NOMO-1 treated with dmso at 0.1 percent for 144 hours (cell line): ENCODE measurements around the gene MUC2.

Source experiments
- DNase-seq: peaks from one replicate; lab custom pipeline; 2025; ENCODE audit not compliant: unreplicated experiment; lab: John Stamatoyannopoulos, UW

Gene MUC2

GRCh38 chr11:1071571-1072115 lies 3.0 kb upstream of the MUC2 start:
- DNase-seq, result no peak

DNA sequence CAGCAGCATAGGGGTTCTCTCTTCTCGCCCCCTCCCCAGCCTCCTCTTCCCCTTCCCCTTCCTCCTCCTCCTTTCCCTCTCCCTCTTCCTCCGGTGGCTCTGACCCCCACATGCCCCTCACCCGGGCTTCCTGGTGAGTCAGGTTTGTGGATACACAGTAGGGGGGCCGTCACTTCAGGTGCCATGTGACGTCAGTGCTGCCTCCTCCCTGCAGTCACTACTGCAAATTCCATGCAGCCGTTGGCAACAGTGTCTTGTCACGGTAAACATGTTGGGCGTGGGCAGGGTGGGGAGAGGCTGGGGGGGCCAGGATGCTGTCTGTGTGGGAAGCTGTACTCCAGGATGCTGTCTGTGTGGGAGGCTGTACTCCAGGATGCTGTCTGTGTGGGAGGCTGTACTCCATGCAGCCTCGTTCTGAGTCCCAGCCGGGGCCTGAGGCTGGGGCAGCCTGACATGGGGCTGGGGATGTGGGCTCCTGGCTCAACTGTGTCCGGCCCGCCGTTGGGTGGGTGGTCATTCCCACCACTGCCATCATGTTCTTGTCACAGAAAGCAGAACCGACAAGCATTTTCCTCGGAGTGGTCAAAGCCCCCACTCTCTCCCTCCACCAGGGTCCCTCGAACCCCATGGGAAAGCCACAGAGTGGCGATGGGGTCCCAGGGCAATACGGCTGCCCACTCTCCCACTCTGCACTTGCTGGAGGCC lies 2.4 kb upstream of the MUC2 start:
- DNase-seq, result no peak

- no peak for DNase-seq
These were observed 1.8 kb upstream of the MUC2 start for GRCh38 chr11:1072821-1073231.

DNA sequence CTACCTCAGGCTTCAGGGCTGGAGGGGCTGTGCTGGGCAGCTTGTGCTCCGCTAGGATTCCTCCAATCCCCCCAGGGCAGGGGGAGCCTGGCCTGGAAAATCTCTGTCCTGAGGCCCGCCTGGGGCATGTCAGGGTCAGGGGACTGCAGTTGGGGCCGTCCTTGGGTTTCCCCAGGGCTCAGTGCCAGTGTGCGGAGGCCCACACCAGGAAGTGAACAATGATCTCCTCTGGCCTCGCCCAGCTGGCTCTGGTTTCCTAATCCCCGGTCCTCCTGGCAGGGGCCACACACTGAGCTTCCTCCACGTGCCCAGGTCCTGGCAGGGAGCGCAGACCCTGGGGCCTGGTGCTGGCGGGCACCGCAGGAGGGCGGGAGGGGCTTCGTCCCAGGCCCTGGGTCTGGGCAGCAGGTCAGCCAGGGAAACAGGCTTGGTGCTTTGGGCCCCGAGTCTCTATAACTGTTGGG lies 1.4 kb upstream of the MUC2 start:
- peak; percentile 35 for DNase-seq

- DNase-seq, result no peak
These were observed 827 bp upstream of the MUC2 start for GRCh38 chr11:1073851-1074243.

- DNase-seq, result no peak
These were observed 752 bp downstream of the MUC2 start for GRCh38 chr11:1075341-1075911.

DNA sequence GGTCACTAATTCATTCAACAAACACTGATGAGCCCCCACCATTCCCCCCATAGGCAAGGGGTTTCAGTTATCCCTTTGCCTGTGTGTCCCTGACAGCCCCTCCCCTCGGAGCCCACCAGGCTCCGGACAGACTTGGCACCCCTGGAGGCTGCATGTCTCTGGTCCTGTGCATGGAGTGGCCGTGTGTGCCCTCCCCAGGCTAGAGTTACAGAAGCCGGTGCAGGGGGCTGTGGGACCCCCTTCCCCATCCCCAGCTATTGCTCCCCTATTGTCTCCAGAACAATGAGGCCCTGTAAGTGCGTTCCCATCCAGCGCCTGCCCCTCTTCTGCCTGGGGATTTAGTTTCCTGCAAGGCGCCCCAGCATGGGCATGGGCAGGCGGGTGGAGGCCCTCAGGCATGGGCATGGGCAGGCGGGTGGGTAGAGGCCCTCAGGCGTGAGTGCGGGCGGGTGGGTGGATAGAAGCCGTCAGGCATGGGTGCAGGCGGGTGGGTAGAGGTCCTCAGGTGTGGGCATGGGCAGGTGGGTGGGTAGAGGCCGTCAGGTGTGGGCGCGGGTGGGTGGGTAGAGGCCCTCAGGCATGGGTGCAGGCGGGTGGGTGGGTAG lies 1.5 kb downstream of the MUC2 start:
- DNase-seq, result no peak

- no peak for DNase-seq
These were observed 2.4 kb downstream of the MUC2 start for GRCh38 chr11:1077033-1077416.

- no peak for DNase-seq
These were observed 2.9 kb downstream of the MUC2 start for GRCh38 chr11:1077417-1078119.

- no peak for DNase-seq
These were observed 3.5 kb downstream of the MUC2 start for GRCh38 chr11:1078191-1078601.

DNA sequence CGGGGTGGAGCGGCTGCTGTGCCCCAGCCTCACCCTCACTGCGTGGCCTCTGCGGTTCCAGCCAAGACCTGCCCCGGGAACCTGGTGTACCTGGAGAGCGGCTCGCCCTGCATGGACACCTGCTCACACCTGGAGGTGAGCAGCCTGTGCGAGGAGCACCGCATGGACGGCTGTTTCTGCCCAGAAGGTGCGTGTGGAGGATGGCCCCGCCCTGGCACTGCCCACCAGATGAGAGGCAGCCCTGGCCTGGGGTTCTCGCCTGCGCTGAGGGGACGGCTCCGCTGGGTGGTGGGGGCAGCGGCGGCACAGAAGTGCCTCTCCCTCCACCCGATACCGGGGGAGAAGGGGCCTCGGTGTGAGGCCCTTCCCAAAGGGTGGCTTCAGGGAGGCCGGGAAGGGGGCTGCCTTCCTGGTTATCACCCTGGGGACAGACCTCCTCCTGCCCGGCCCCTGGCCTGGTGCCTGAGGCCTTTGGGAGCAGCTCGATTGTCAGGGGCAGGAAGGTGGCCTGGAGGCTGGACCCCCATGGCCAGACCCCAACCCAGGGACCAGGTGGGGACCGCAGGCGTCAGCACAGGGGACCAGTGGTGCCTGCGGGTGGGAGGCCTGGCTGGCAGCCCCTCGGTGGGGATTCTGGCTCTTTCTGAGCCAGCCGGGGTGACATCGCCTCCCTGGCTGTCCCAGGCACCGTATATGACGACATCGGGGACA lies 7.1 kb downstream of the MUC2 start:
- no peak for DNase-seq

GRCh38 chr11:1082346-1082727 lies 7.7 kb downstream of the MUC2 start:
- no peak for DNase-seq

DNA sequence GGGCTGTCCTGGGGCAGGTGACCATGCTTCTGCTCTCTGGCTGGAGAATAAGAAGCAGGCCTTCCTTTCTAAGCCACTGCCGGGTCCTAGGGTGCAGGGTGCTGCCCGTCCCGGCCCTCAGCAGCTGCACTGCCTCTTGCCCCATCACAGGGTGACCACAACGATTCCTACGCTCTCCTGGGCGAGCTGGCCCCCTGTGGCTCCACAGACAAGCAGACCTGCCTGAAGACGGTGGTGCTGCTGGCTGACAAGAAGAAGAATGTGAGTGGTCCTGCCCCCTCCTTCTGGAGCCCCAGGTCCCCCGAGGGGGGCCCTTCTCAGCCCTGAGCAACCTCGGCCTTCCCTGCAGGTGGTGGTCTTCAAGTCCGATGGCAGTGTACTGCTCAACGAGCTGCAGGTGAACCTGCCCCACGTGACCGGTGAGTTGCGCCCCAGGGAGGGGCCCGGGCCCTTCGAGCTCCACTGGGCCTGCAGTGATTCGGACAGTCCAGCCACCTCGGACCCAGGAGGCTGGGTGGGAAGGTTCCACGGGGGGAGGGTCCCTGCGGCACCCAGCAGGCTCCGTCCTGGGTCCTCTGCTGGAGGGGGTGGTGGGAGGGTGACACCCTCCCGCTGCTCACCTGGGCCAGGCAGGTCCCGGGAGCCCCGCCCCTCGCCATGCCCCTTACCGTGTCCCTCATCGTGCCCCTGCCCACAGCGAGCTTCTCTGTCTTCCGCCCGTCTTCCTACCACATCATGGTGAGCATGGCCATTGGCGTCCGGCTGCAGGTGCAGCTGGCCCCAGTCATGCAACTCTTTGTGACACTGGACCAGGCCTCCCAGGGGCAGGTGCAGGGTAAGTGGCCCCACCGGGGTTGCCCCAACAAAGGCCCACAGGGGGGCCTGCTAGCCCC lies 8.3 kb downstream of the MUC2 start:
- DNase-seq, result no peak

DNA sequence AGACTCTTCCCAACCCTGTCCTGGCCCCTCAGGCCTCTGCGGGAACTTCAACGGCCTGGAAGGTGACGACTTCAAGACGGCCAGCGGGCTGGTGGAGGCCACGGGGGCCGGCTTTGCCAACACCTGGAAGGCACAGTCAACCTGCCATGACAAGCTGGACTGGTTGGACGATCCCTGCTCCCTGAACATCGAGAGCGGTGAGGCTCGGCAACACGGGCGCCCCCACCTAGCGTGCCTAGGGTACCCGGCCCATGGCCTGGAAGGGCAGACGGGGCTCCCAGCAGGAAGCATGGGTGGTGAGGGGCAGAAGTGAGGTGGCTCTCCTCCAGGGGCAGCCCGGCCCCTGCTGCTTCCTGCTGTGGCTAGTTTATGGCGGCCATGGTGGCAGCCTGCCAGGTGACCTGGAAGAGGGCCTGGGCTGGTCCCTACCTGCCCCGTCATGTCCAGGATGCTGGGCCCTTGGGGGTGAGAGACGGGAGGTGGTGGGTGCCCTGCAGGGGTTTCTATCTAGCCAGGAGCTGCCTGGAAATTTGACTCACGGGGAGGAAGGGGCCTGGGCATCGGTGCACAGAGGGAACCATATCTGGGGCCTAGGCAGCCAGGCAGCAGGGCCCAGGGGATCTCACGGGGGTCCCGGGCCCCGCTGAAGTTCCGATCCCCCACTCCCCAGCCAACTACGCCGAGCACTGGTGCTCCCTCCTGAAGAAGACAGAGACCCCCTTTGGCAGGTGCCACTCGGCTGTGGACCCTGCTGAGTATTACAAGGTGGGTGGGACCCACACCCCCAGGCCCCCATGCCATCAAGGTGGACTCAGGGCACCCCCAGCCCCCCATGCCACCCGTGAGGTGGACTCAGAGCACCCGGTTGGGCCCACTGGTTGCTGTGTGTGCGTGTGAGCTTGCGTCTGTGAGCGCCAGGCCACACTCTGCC lies 9.2 kb downstream of the MUC2 start:
- DNase-seq, result no peak

- no peak for DNase-seq
These were observed 10.1 kb downstream of the MUC2 start for GRCh38 chr11:1084561-1085439.

DNA sequence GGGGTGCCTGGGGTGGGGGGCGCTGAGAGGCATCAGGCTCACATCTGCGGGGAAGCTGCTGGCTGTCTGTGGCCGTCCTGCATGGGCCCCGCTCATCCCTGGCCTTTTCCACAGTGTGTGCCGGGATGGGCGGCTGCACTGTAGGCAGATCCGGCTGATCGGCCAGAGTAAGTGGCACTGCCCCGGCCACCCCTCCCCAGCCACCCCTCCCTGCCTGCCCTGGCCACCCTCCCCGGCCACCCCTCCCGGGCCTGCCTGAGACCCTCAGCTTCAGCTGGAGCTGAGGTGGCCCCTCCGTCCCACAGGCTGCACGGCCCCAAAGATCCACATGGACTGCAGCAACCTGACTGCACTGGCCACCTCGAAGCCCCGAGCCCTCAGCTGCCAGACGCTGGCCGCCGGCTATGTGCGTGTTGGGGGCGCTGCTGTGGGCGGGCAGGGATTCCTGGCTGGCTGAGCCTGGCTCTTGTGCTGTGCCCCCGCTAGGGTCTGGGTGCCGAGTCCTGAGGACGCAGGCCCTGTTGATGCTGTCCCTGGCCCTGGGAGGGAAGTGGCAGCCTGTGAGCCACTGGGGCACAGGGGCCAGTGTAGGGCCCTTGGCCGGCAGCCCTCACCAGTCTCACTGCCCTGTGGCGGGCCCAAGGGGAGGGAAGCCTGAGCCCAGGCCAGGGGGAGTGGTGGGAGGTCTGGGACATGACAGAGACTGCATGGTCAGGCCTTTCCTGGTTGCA lies 10.9 kb downstream of the MUC2 start:
- DNase-seq, result no peak
